HG03520 (cell line): ENCODE measurements around the gene CCDC27.
"Not testable (repeated sequence)": the region's sequence is repeated elsewhere in the genome, so short reads cannot be mapped to it uniquely, and the experiment has no call there.

Source experiments
- ATAC-seq: cut with Tn5 transposase; IDR thresholded peaks from one replicate; pipeline ENCODE4 v1.9.1; 2021; ENCODE audit warnings: mild to moderate bottlenecking, moderate library complexity; ENCODE audit not compliant: unreplicated experiment

CCDC27 gene

DNA sequence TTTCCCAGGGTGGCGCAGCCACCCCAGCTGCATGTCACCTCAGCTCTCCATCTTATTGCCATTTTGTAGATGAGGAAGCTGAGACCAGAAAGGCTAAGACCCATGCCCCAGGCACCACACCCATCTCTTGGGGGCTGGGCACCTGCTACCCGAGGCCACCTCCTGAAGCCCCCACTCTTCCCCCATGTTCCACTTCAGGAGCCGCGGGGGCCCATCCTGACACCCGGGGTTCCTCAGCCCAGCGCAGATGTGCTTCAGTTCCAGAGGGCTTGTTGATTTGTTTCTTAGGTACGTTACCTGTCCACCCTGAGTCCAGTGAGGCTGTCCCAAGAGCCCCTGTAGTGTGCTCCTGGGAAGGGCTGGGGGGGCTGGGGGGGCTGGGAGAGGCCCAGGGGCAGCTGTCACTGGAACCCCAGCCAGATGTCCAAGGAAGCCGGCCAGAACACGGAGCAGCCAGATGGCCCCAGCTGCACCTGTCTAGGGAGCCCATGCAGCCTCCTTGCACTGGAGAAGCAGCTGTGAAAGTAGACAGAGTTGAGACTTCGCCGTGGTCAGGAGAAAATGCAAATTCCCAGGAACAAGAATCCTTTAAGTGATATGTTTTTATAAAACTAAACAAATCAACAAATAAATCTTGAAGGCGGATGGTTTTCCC lies 17.1 kb upstream of the CCDC27 start:
- no peak for ATAC-seq

- no peak for ATAC-seq
These were observed 16.6 kb upstream of the CCDC27 start for GRCh38 chr1:3735688-3736087.

GRCh38 chr1:3736131-3736561 lies 16.1 kb upstream of the CCDC27 start:
- ATAC-seq, result no peak

GRCh38 chr1:3736708-3737107 lies 15.5 kb upstream of the CCDC27 start:
- ATAC-seq, result no peak

DNA sequence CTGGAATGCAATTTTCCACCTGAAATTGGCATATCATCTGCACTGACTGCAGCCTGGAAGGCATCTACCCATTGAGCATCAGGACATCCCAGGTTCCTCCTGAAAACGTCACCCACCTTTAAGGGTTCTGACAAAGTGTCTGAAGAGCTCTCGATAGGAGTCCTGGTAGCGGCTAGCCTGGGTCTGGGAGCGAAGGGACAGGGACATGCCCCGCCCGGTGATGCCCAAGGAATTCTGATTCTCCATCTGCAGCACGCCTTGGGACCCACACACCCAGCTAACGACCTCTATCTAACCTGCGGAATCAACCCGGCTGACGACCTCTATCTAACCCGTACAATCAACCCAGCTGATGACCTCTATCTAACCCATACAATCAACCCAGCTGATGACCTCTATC lies 13.3 kb upstream of the CCDC27 start:
- ATAC-seq, result no peak

- no peak for ATAC-seq
These were observed 12.2 kb upstream of the CCDC27 start for GRCh38 chr1:3740042-3740441.

GRCh38 chr1:3740752-3741151 lies 11.5 kb upstream of the CCDC27 start:
- no peak for ATAC-seq

- ATAC-seq, result no peak
These were observed 10.4 kb upstream of the CCDC27 start for GRCh38 chr1:3741566-3742438.

- ATAC-seq, result no peak
These were observed 9.6 kb upstream of the CCDC27 start for GRCh38 chr1:3742439-3743298.

- ATAC-seq, result no peak
These were observed 8.8 kb upstream of the CCDC27 start for GRCh38 chr1:3743421-3743820.

DNA sequence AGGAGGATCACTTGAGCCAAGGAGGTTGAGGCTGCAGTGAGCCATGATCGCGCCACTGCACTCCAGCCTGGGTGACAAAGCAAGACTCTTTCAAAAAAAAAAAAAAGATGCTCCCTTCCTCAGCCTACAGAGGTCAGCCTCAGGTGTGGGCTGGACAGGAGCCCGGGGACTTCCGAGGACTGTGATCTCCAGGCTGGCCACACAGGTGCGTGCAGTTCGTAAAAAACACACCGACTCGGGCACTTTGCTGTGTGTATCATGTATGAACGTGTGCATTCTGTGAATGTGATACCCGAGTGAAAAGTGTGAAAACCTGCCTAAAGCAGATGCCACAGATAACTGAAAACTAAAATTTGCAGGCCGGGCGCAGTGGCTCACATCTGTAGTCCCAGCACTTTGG lies 8.4 kb upstream of the CCDC27 start:
- ATAC-seq, result no peak

GRCh38 chr1:3744646-3745045 lies 7.6 kb upstream of the CCDC27 start:
- ATAC-seq, result no peak

GRCh38 chr1:3745071-3745470 lies 7.2 kb upstream of the CCDC27 start:
- no peak for ATAC-seq

- ATAC-seq, result no peak
These were observed 6.5 kb upstream of the CCDC27 start for GRCh38 chr1:3745590-3746381.

DNA sequence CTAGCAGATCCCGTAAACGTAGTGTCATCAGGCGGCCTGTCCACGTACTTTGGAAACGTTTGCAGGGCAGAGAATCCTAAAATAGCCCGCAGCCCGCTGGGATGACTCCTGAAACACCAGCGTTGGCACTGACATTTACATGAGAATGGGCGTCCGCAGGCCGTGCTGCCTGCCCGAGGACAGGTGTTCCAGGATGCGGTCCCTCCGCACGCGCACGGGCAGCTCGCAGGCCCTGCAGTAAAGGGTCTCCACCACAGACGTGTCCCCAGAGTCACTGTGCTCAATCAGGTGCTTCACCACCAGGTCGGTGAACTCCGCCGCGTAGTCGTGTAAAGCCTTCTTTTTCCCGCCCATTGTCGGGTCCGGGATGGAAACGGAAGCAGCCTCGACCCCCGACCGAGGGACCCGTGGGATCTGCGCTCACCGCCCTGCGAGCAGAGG lies 5.8 kb upstream of the CCDC27 start:
- no peak for ATAC-seq

- ATAC-seq, result no peak
These were observed 5.3 kb upstream of the CCDC27 start for GRCh38 chr1:3746830-3747521.

DNA sequence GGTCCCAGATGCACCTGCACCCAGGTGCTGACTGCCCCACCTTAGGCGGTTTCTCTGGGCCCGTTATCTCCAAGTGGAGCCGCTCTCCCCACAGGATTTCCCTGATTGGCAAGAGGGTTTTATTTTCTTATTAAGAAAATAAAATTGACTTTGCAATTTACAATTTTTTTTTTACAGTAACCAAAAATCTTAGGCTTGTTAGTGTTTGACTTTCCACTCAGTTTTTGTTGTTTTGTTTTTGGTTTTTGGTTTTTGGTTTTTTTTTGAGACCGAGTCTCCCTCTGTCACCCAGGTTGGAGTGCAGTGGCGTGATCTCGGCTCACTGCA lies 4.8 kb upstream of the CCDC27 start:
- ATAC-seq, result no peak

GRCh38 chr1:3747903-3748302 lies 4.3 kb upstream of the CCDC27 start:
- ATAC-seq, result no peak

GRCh38 chr1:3748316-3748900 lies 3.8 kb upstream of the CCDC27 start:
- ATAC-seq, result not testable (repeated sequence)

- ATAC-seq, result no peak
These were observed 2.7 kb upstream of the CCDC27 start for GRCh38 chr1:3749512-3749911.
